ENCODE data around the gene ZNF532. TPM values are rescaled to one million over a fixed set of nuclear protein-coding genes. Genes with fewer than 3 reads are reported as not detected.

Gene ZNF532
- total and polyA plus RNA-seq, 8 donors, result 5.7 to 21.2 (median 8.8) TPM

DNA sequence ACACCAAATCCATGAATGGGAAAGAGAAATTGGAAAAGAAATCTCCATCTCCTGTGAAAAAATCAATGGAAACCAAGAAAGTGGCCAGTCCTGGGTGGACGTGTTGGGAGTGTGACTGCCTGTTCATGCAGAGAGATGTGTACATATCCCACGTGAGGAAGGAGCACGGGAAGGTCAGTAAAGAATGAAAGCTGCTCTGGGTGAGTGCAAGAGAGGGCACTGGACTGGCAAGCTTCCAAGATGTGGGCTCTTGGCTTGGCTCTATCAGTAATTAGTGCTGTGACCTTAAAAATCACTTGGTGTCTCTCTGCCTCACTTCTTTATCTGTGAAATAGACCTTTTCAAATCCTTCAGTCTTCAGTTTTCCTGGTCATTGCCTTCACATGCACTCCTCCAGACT, 89.0 kb downstream of the ZNF532 start:
- FAIRE-seq (no peak), DNase-seq (peak in 4 of 6 donors; percentile 9 to 41 (median 34)), ATAC-seq (peak; percentile 60 to 78 (median 72))
- H3K4me1 ChIP-seq, result peaks cover 0 to 7% (median 0%) of the 10 kb centered on the region in 3 donors
- peak overlapping the region in 1 of 4 donors; percentile 52 for H3K27ac ChIP-seq
- H3K36me3 ChIP-seq, result no peaks in the 10 kb centered on the region
- H3K27me3 ChIP-seq, result no peaks in the 10 kb centered on the region
- TF ChIP-seq, protein P1, sequence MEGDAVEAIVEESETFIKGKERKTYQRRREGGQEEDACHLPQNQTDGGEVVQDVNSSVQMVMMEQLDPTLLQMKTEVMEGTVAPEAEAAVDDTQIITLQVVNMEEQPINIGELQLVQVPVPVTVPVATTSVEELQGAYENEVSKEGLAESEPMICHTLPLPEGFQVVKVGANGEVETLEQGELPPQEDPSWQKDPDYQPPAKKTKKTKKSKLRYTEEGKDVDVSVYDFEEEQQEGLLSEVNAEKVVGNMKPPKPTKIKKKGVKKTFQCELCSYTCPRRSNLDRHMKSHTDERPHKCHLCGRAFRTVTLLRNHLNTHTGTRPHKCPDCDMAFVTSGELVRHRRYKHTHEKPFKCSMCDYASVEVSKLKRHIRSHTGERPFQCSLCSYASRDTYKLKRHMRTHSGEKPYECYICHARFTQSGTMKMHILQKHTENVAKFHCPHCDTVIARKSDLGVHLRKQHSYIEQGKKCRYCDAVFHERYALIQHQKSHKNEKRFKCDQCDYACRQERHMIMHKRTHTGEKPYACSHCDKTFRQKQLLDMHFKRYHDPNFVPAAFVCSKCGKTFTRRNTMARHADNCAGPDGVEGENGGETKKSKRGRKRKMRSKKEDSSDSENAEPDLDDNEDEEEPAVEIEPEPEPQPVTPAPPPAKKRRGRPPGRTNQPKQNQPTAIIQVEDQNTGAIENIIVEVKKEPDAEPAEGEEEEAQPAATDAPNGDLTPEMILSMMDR (IDR thresholded peaks at IDR 0.05), result no peak
- intact Hi-C loops (cut with DNase I), result no loop called here
- no peak overlapping the region for H3K4me3 ChIP-seq
- WGBS, 2 donors, result 3 to 4% methylated on average over 3 of the region's 3 CpGs
- no peaks in the 10 kb centered on the region for H3K9me3 ChIP-seq

DNA sequence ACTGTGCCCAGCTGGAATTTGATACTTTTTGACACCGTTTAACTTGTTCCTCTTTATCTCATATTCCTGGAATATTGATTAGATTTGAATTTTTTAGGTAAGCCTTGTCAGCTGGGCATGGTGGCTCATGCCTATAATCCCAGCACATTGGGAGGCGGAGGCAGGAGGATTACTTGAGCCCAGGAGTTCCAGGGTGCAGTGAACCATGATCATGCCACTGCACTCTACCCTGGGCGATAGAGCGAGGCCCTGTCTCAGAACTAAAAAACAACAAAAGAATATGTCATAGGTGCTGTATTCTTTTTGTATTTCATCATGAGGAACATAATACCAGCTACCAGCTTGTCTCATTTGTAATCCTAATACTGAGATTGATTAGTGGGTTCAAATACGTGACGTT, 90.3 kb downstream of the ZNF532 start:
- intact Hi-C loops (cut with DNase I), result no loop called here
- WGBS, 2 donors, result 81 to 85% methylated on average over 6 of the region's 6 CpGs
- Histone ChIP-seq H3K27me3 (no peaks in the 10 kb centered on the region), H3K36me3 (no peaks in the 10 kb centered on the region), H3K4me1 (peaks cover 0 to 7% (median 0%) of the 10 kb centered on the region in 3 donors), H3K27ac (no peak overlapping the region), H3K9me3 (no peaks in the 10 kb centered on the region), H3K4me3 (no peak overlapping the region)
- DNase-seq (no peak), ATAC-seq (no peak), FAIRE-seq (no peak)
- TF ChIP-seq, protein P1 (IDR thresholded peaks at IDR 0.05), result no peak

DNA sequence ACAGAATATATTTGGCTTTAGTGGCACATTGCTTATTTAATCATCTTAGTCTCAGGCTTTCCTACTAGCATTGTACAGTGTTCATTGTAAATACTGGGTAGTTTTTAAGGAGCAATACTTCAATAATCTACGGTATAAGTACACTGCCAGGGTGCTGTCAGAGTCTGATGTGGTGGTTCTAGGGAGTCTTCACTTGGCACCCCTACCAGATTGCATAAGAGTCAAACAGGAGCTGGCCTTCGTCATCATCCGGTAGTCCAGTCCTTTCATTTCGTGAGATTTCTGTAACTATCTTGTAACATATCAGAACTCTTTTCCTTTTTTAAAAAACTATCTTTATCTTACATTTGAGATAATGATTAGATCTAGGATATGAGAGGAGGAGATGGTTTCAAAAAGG, 91.1 kb downstream of the ZNF532 start:
- Histone ChIP-seq H3K27ac (no peak overlapping the region), H3K36me3 (no peaks in the 10 kb centered on the region), H3K4me1 (peaks cover 0 to 7% (median 0%) of the 10 kb centered on the region in 3 donors), H3K4me3 (no peak overlapping the region), H3K27me3 (no peaks in the 10 kb centered on the region), H3K9me3 (no peaks in the 10 kb centered on the region)
- no peak for ATAC-seq
- DNase-seq, result no peak
- TF ChIP-seq, protein P1 (IDR thresholded peaks at IDR 0.05), result no peak
- intact Hi-C loops (cut with DNase I), result no loop called here
- whole genome bisulfite sequencing, 2 donors, result 82% methylated on average over 4 of the region's 4 CpGs
- FAIRE-seq, result no peak

DNA sequence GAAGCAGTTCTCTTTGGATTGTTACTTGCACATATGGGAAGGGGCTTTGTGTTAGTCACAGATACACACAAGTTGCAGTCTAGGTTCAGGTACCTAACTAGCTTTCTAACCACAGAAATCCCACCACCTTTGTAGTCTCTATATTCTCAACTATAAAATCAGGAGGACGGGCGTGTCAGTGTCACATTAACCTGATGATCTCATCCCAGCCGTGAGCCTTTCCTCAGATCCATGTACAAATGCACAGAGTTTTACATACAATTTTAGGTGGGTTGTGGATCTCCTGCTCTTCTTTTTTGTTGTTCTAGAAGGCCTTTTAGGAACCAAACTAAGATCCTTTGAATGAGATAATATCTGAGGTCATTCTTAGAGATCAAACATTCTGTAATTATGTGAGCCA, 94.0 kb downstream of the ZNF532 start:
- Histone ChIP-seq H3K9me3 (no peaks in the 10 kb centered on the region), H3K27ac (no peak overlapping the region), H3K36me3 (no peaks in the 10 kb centered on the region), H3K27me3 (no peaks in the 10 kb centered on the region), H3K4me1 (peaks cover 0 to 2% (median 0%) of the 10 kb centered on the region in 3 donors), H3K4me3 (no peak overlapping the region)
- 88 to 91% methylated on average over 3 of the region's 3 CpGs for WGBS, 2 donors
- intact Hi-C loops (cut with DNase I), result no loop called here
- ATAC-seq (no peak), DNase-seq (no peak), FAIRE-seq (no peak)
- TF ChIP-seq, protein P1 (IDR thresholded peaks at IDR 0.05), result no peak

DNA sequence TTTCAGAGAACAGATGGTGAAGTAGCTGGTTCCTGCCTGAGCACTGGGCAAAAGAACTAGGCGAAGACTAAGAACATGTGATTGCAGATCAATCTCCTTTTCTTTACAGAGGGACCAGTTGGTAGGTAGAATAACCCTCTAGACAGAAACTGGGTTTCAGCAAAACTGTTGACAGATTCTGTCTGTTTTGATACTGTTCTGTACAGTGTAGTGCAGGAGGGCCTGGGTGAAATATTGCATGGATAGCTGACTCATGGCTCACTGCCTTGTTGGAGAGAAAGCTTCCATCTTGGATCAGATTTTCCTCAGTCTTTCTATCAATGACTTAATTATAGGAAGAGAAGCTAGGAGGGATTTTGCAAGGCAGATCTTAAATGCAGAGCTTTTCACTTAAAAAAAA, 95.8 kb downstream of the ZNF532 start:
- H3K27ac ChIP-seq, result no peak overlapping the region
- no peaks in the 10 kb centered on the region for H3K4me1 ChIP-seq
- DNase-seq (no peak), ATAC-seq (no peak), FAIRE-seq (no peak)
- no peaks in the 10 kb centered on the region for H3K27me3 ChIP-seq
- no peaks in the 10 kb centered on the region for H3K9me3 ChIP-seq
- H3K36me3 ChIP-seq, result no peaks in the 10 kb centered on the region
- TF ChIP-seq, protein P1 (IDR thresholded peaks at IDR 0.05), result no peak
- 95 to 100% methylated on average over 1 of the region's 1 CpG for whole genome bisulfite sequencing, 2 donors
- intact Hi-C loops (cut with DNase I), result no loop called here
- H3K4me3 ChIP-seq, result no peak overlapping the region
